Panc1 (cell line): ENCODE measurements around the gene DAO. TPM values are rescaled to one million over a fixed set of nuclear protein-coding genes. Genes with fewer than 3 reads are reported as not detected.

ENCODE experiments used
- ATAC-seq: fragments of 200-7000 bp; cut with Tn5 transposase; 2 replicates; pipeline ENCODE4 v1.9.1; 2020; ENCODE audit warnings: mild to moderate bottlenecking, moderate library complexity
- BruUV-seq: library from RNA; stranded (reverse); fragments of 400-500 nt; replicated peaks from 2 replicates; lab custom pipeline; 2021; lab: Mats Ljungman, UMichigan
- CTCF ChIA-PET: fragments of 300-600 bp; sonication (Branson Sonifier 250); formaldehyde crosslinking; loops from one replicate; lab custom pipeline; 2022; ENCODE audit warnings: antibody characterized with exemption; lab: Charles Lee
- POLR2A ChIA-PET: fragments of 300-600 bp; sonication (Branson Sonifier 250); formaldehyde crosslinking; loops from one replicate; lab custom pipeline; 2022; ENCODE audit warnings: antibody characterized with exemption; lab: Charles Lee
- DNase-seq: peaks from one replicate; pipeline ENCODE4 v3.0.0-alpha.2; 2010; ENCODE audit warnings: low read depth, low spot score
- H3K27ac ChIP-seq: 2 replicates; pipeline ENCODE4 v1.5.1; 2011; ENCODE audit warnings: mild to moderate bottlenecking, low read length, inconsistent platforms
- H3K27me3 ChIP-seq: fragments of 200-500 bp; sonication (Bioruptor generic); 2 replicates; pipeline ENCODE4 v1.6.0; 2014; ENCODE audit warnings: low read length, inconsistent platforms; ENCODE audit not compliant: control insufficient read depth, insufficient read depth
- H3K36me3 ChIP-seq: fragments of 200-500 bp; sonication (Bioruptor generic); 2 replicates; pipeline ENCODE4 v1.5.1; 2014; ENCODE audit warnings: inconsistent platforms, mild to moderate bottlenecking, low read length, moderate library complexity; ENCODE audit not compliant: control insufficient read depth, insufficient read depth
- H3K4me1 ChIP-seq: 2 replicates; pipeline ENCODE4 v1.5.1; 2011; ENCODE audit warnings: inconsistent platforms, mild to moderate bottlenecking, low read length, moderate library complexity; ENCODE audit not compliant: control insufficient read depth, insufficient read depth
- H3K4me3 ChIP-seq, 2 experiments: 2 replicates each; pipeline ENCODE4 v1.5.1; 2011 to 2012; ENCODE audit warnings: low read depth in 2 of 2, low read length in 2 of 2, mild to moderate bottlenecking in 2 of 2, inconsistent platforms in 1 of 2, moderate library complexity in 1 of 2
- H3K9me3 ChIP-seq: fragments of 200-500 bp; sonication (Bioruptor generic); 2 replicates; pipeline ENCODE4 v1.5.1; 2014; ENCODE audit warnings: low read depth, mild to moderate bottlenecking, inconsistent platforms, low read length, moderate library complexity; ENCODE audit not compliant: control insufficient read depth, insufficient read depth
- CTCF ChIP-seq: fragments of 450-650 bp; IDR thresholded peaks from 2 replicates; pipeline ENCODE4 v1.5.1; 2017; ENCODE audit warnings: mild to moderate bottlenecking
- POLR2AphosphoS5 ChIP-seq: IDR thresholded peaks from 2 replicates; pipeline ENCODE4 v1.6.1; 2012; ENCODE audit warnings: mild to moderate bottlenecking, low read depth, low read length, moderate library complexity
- REST ChIP-seq, 2 experiments: IDR thresholded peaks; 2 replicates each; pipeline ENCODE4 v1.6.1; 2011 to 2012; ENCODE audit warnings: low read depth in 2 of 2, control low read depth in 1 of 2, low read length in 1 of 2, mild to moderate bottlenecking in 1 of 2, moderate library complexity in 1 of 2; ENCODE audit not compliant: insufficient read depth in 1 of 2
- SIN3A ChIP-seq: IDR thresholded peaks from 2 replicates; pipeline ENCODE4 v1.6.1; 2012; ENCODE audit warnings: low read depth, mild to moderate bottlenecking, low read length, moderate library complexity, borderline replicate concordance; ENCODE audit not compliant: insufficient read depth
- TCF7L2 ChIP-seq: IDR thresholded peaks from 2 replicates; pipeline ENCODE4 v1.6.1; 2011; ENCODE audit warnings: mild to moderate bottlenecking, low read depth, low read length, inconsistent platforms
- in situ Hi-C: cut with HindIII; loops from 2 replicates; pipeline ENCODE4 v1.10.0; 2016; ENCODE audit warnings: low sequenced_read_pairs, low pct_unique_long_range_greater_than_20kb
- intact Hi-C: fragments of 100-400 bp; cut with micrococcal nuclease; formaldehyde crosslinking; loops from one replicate; pipeline ENCODE4 v1.10.0; 2022; ENCODE audit not compliant: unreplicated experiment
- total RNA-seq: library from RNA; stranded (reverse); gene quantifications from one replicate; pipeline ENCODE4 v1.2.1, GENCODE V29; 2021; ENCODE audit not compliant: unreplicated experiment

The DAO gene
- total RNA-seq, 1 experiment from 2014 or later, result not detected

GRCh38 chr12:108832208-108832607 is 47.7 kb upstream of the DAO start:
- DNase-seq (no peak), ATAC-seq (no peak)
- BruUV-seq, result no TSS peak
- in situ Hi-C loops, result no loop called here
- Histone ChIP-seq H3K27ac (peak overlapping the region; percentile 80), H3K4me1 (peaks cover 63% of the 10 kb centered on the region), H3K27me3 (no peaks in the 10 kb centered on the region), H3K4me3 (no peak overlapping the region), H3K36me3 (peaks cover 2% of the 10 kb centered on the region; the same call in 1 of the 2 replicates), H3K9me3 (no peaks in the 10 kb centered on the region)
- ChIA-PET POLR2A (no interaction called here), CTCF (no interaction called here)
- intact Hi-C loops, result no loop called here
- TF ChIP-seq REST (IDR thresholded peaks at IDR 0.05; ENCODE audit: insufficient read depth in 1 of 2, low read depth in 2 of 2, low read length in 1 of 2) (no peak), SIN3A (no peak), POLR2AphosphoS5 (no peak)

GRCh38 chr12:108832730-108833354 is 47.0 kb upstream of the DAO start:
- no peak overlapping the region for H3K4me3 ChIP-seq
- no peaks in the 10 kb centered on the region for H3K27me3 ChIP-seq
- peak overlapping the region; percentile 80 for H3K27ac ChIP-seq
- no peak for DNase-seq
- TF ChIP-seq CTCF (no peak), POLR2AphosphoS5 (no peak)
- peaks cover 63% of the 10 kb centered on the region for H3K4me1 ChIP-seq
- intact Hi-C loops (no loop called here), in situ Hi-C loops (no loop called here)
- H3K36me3 ChIP-seq, result peaks cover 2% of the 10 kb centered on the region; the same call in 1 of the 2 replicates
- BruUV-seq, result no TSS peak
- ChIA-PET CTCF (interaction anchor here (0.6 kb wide), 2 partner anchors 157 to 595 kb away, joined by 3 read pairs; no protein-coding TSS in a partner anchor), POLR2A (interaction anchor here (0.5 to 0.7 kb wide), 2 partner anchors 12 to 13 kb away, joined by 3 to 4 read pairs; no protein-coding TSS in a partner anchor)
- peak; percentile 37 for ATAC-seq
- no peaks in the 10 kb centered on the region for H3K9me3 ChIP-seq

- in situ Hi-C loops, result no loop called here
- TF ChIP-seq REST (IDR thresholded peaks at IDR 0.05; ENCODE audit: insufficient read depth in 1 of 2, low read depth in 2 of 2, low read length in 1 of 2), result no peak
- TF ChIP-seq POLR2AphosphoS5, result 0 out of 2 replicates have a peak, but pooled peaks have one; percentile 3
- TF ChIP-seq SIN3A, result no peak
- no peak for TF ChIP-seq TCF7L2
- TF ChIP-seq CTCF, result no peak
- intact Hi-C loops, result no loop called here
- no peak overlapping the region for H3K4me3 ChIP-seq
- DNase-seq (no peak), ATAC-seq (peak; percentile 70)
- H3K27me3 ChIP-seq, result no peaks in the 10 kb centered on the region
- peaks cover 2% of the 10 kb centered on the region; the same call in 1 of the 2 replicates for H3K36me3 ChIP-seq
- no peaks in the 10 kb centered on the region for H3K9me3 ChIP-seq
- ChIA-PET CTCF (no interaction called here), POLR2A (interaction anchor here (0.5 to 0.7 kb wide), 2 partner anchors 12 to 13 kb away, joined by 3 to 4 read pairs; no protein-coding TSS in a partner anchor)
- H3K4me1 ChIP-seq, result peaks cover 62% of the 10 kb centered on the region
- H3K27ac ChIP-seq, result peak overlapping the region; percentile 80
- no TSS peak for BruUV-seq
Measured at GRCh38 chr12:108833355-108833733, 46.5 kb upstream of the DAO start.
